TTC549 (cell line): ENCODE data around the gene PHETA1.

ENCODE experiments used
- FAIRE-seq: peaks from 2 replicates; lab custom pipeline; 2012; peaks lifted over from hg19 to GRCh38; lab: Jason Lieb, UNC

The PHETA1 gene, protein sequence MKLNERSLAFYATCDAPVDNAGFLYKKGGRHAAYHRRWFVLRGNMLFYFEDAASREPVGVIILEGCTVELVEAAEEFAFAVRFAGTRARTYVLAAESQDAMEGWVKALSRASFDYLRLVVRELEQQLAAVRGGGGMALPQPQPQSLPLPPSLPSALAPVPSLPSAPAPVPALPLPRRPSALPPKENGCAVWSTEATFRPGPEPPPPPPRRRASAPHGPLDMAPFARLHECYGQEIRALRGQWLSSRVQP

DNA sequence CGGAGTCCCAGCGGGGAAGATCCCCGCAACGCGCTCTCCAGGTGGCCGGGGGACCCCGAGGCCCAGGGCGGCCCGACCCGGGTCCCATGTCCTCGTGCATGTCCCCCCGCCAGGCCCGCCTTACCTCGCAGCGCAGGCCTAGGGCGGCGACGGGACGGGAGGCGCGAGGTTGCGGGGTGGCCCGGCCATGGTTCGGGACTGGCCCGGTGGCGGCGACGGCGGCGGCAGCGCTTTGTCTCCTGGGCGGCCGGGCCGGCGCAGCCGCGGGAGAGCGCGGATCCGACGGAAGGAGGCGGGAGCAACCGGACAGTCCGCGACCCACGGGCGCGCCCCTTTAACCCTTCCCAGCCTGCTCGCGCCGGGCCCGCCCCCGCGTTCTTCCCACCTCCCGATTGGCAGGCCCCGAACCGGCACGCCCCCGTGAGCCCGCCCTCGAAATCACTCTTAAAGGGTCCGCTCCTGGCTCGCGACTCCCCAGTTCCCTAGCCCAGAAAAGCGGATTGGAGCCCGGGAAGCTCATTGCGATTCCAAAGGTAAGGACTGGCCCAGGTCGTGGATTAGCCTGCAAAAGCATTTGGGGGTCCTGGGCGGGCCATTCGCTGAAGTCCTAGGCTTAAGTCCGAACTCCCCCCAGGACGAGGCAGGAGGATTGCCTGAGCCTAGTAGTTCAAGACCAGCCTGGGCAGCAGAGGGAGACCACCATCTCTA is at the start of gene PHETA1:
Gene PHETA1, minus strand, starts transcription at position 308 of the 708 bp plus-strand sequence. CDS start 5,668 bp downstream, outside the sequence.
- no peak for FAIRE-seq

DNA sequence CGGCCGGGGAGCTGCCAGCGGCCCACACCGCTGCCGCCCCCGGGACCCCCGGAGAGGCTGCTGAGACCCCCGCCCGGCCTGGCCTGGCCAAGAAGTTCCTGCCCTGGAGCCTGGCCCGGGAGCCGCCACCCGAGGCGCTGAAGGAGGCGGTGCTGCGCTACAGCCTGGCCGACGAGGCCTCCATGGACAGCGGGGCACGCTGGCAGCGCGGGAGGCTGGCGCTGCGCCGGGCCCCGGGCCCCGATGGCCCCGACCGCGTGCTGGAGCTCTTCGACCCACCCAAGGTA is 49.6 kb upstream of the PHETA1 start:
- no peak for FAIRE-seq

- FAIRE-seq = no peak
Measured at GRCh38 chr12:111417784-111418593, 49.1 kb upstream of the PHETA1 start.

GRCh38 chr12:111417290-111417689 is 48.4 kb upstream of the PHETA1 start:
- no peak for FAIRE-seq

DNA sequence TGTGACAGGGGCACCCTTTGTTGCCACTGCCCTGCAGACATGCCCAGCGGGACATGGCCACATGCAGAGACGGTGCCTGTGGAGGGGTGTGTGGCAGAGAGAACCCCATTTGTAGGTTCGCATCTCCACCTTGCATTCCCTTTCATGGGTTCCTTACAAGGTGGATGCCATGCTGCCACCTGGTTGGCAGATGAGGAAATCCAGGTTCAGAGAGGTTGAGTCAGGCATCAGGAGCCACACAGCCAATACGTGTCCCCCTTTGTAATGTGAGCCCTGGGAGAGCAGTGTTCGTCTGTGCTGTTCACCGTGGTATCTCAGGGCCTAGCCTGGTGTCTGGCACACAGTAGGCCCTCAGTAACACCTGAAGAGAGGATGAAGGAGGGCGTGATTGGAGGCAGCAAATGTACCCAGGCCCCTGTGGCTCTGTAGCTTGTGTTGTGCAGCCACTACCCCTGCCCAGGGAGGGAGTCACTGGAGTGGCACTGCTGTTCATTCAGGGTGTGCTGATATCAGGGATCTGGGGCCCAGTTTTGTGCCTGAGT is 45.9 kb upstream of the PHETA1 start:
- FAIRE-seq = no peak

- no peak for FAIRE-seq
Measured at GRCh38 chr12:111413442-111414086, 44.7 kb upstream of the PHETA1 start.

DNA sequence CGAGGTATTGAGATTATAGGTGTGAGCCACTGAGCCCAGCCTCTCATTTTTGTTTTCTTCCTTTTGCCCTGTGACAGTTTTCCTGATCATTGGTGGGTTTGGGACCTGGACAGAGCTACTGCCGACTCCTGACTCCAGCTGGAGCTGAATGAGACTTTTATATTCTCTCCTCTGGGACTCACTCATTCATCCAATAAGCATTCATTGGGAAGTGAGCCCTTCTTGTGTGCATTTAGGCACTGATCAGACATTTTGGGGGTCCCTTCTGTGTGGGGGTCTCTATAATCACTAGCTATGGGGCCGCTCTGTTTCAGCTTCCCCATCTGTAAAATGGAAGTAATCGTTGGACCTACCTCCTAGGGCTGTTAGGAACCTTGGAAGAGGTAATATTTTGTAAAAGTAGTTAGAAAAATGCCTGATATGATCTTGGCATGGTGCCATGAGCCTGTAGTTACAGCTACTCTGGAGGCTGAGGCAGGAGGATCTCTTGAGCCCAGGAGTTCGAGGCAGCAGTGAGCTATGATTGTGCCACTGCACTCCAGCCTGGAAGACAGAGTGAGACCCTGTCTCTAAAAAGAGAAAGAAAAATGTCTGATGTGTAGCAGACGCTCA is 44.0 kb upstream of the PHETA1 start:
- FAIRE-seq = no peak

DNA sequence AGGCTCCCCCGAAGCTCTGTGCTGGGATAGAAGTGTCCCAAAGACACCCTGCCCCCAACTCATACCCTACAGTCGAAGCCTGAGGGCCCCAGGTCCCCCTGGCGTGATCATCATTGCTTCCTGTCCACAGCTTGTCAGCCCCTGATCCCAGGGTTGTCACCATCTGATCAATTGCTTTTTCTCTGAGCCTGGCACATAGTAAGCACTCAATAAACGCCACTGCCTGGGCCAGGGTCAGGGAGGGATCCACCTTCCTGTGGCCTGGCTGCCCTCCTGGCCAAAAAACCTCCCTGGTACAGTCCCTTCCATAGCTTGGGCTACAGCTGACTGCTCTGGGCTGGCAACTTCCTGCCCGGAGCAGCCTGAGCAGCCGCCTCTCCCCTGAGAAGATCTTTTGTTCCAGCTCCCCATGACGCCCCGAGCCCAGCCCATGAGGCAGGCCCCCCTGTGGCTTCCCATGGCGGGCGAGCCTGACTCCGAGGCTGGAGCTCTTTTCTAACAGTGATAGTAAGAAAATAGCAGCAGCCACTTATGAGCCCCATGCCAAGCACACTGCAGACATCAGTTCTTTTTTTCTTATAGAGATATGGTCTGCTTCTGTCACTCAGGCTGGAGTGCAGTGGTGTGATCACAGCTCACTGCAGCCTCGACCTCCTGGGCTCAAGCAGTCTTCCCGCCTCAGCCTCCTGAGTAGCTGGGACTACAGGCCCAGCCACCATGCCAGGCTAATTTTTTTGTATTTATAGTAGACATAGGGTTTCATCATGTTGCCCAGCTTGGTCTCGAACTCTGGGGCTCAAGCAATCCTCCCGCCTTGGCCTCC is 43.3 kb upstream of the PHETA1 start:
- no peak for FAIRE-seq

DNA sequence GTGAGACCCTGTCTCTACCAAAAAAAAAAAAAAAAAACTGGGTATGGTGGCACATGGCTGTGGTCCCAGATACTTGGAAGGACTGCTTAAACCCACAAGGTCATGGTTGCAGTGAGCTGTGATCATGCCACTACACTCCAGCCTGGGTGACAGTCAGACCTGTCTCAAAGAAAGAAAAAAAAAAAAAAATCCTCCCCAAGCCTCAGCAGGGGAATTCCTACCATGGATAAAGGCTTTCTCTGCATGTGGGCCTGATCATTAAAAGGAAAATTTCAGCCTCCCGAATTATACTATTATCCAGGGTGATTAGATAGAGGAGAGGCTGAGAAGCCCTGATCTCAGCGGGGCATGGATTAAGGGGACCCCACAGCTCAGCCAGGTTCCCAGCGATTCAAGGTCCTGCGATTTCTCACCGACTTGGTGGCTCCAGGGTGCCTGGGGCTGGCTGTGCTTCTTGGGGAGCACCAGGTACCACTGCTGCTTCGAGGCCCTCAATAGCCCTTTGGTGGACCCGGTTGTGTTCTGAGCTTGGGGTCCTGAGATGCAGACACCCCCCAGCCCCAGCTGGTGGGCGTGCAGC is 42.4 kb upstream of the PHETA1 start:
- no peak for FAIRE-seq

DNA sequence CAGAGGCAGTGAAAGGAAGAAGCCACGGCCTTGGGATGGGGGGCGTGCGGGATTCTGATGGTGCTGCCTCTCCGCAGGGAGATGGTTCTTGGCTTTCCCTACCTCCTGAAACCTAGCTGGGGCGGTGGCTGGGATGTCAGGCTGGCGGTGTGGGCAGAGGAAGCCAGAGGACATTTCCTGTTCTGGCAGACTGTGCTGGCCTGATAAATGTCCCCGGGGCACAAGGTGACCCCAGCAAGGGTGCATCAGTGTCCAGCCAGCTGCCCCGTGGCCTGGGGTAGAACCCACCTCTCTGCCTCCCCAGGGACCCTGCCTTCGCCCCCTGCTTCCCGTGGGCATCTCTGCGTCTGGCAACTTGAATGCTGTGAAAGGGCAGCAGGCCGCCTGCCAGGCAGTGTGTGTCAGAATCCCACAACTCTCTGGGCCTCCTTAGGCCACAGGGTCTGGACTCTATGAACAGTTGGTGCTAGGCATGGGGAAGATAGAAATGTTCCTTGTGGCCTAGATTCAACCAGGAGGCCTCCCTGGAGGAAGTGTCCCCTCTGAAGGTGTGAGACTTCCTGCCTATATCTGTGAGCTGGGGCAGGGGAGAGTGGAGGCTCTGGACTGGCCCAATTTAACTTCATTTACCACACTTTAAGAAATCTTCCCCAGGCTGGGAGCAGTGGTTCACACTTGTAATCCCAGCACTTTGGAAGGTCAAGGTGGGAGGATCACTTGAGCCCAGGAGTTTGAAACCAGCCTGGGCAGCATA is 41.7 kb upstream of the PHETA1 start:
- FAIRE-seq = no peak

DNA sequence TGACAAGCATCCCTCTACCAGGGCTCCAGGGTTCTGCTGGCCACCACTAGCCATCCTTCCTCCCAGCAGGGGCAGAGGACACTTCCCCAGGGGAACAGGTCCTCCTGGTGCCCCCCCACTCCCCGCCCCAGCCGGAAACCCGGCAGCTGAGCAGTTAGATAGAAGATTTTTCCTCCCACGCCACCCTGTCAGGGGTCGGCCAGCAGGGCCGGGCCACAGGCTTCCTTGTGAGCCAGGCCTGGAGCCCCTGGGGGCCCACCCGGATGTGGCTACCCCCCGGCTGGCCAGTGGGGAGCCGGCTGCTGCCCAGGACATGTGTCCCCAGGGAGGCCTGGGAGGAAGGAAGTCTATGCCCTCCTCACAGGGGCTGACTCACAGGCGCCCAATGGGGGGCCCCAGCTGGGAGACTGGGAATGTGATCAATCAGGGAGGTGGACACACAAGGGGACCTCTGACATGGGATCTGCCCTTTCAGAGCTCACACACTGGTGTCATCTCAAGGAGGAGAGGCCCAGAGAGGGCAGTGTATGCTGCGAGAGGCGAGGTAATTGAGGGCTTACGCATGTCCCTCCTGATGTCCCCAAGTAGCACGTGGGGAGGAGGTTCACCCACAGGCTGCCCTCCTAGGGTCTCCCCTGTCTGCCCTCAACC is 41.0 kb upstream of the PHETA1 start:
- FAIRE-seq = no peak

DNA sequence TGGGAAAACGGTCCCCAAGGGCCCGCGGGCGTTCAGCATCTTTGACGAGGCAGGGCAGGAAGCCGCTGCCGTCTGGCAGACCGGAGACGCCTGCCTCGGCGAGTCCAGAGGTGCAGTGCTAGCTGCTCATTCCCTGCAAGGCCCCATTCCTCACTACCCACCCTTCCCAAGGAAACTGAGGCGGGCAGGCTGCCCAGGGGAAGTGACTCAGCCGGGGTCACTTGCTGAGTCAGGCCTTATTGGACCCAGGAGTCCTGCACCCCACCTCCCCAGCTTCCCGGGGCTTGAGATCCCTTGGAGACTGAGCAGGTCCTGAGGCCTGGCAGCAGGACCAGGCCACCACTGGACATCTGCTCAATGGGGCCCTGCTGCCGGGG is 40.5 kb upstream of the PHETA1 start:
- no peak for FAIRE-seq

GRCh38 chr12:111408686-111409402 is 39.9 kb upstream of the PHETA1 start:
- FAIRE-seq = no peak

- FAIRE-seq = no peak
Measured at GRCh38 chr12:111408116-111408440, 39.2 kb upstream of the PHETA1 start.

GRCh38 chr12:111407377-111408115 is 38.7 kb upstream of the PHETA1 start:
- FAIRE-seq = no peak

- no peak for FAIRE-seq
Measured at GRCh38 chr12:111406474-111407376, 37.8 kb upstream of the PHETA1 start.

GRCh38 chr12:111405859-111406473 is 37.1 kb upstream of the PHETA1 start, which contains the start of gene SH2B3:
TSS of gene SH2B3 (plus strand) at chr12:111405923. CDS start at chr12:111418146, 12,223 bp downstream.
- no peak for FAIRE-seq
